ENCODE data around the gene PRRC2B.

DNA sequence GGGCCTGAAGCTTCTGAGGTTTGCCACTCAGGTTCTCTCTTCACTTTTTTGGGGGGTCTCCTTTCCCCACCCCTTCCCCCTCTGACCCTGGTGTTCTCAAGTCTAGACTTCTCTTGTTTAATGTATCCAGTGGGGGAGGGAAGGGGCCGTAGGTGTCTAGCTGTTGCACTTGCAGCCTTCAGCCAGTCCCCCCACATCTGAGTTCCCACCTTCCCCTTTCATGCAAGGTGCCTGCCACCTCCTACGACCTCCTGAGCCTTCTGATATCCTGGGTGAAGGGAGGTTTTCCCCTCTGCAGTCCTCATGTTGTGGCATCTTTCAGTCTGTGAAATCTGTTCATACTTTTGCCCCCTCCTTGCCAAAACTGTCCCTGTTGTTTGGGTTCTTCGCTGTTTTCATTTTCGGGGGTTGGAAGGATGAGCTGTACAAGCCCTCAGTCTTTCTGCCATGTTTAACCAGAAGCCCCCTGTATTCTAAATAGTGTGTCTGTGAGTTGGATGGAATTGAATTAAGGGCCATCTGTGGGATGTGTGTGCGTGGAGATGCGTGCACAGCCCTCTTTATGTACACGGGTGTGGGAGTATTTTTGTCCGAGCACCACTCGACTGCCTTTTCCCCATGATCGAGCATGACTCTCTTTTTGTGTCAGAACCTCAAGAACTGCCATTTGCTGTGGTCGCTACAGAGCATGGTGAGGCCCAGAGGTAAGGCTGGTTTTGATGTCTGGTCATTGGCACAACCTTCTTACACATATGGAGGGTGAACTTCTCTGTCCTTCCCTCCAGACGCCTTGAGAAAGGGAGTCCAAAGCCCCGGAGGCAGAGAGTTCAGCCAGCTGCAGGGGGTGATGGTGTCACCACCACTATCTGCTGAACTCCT lies 23.6 kb downstream of the PRRC2B start:
- no peak for TF ChIP-seq CTCF (IDR thresholded peaks at IDR 0.05; ENCODE audit: poor library complexity)
- no peak for TF ChIP-seq EZH2 (IDR thresholded peaks at IDR 0.05; ENCODE audit: borderline replicate concordance)
